ENCODE results near the gene MTHFSD. TPM values are rescaled to one million over a fixed set of nuclear protein-coding genes. Genes with fewer than 3 reads are reported as not detected.

The MTHFSD gene
- total and polyA plus RNA-seq, 2 donors (not counting 3 experiments of a cell fraction or from before 2014, with no cell fraction given): 16.7 to 21.1 TPM

- FAIRE-seq (no peak), DNase-seq (ENCODE audit: low read depth, low spot score) (no peak)
- Histone ChIP-seq H3K36me3 (ENCODE audit: control insufficient read depth in 2 of 2, extremely low read depth in 1 of 2, insufficient read depth in 2 of 2, low read length in 2 of 2) (peaks cover 0 to 6% of the 10 kb centered on the region in 2 experiments), H2AFZ (ENCODE audit: low read depth, low read length) (no peak overlapping the region), H3K9ac (replicated peaks; ENCODE audit: extremely low read depth, insufficient read depth, low read length) (no peak overlapping the region), H3K79me2 (ENCODE audit: control insufficient read depth, insufficient read depth, low read length) (no peaks in the 10 kb centered on the region), H3K9me1 (replicated peaks; ENCODE audit: control insufficient read depth, extremely low read depth, insufficient read depth, low read length) (no peaks in the 10 kb centered on the region), H4K20me1 (replicated peaks; ENCODE audit: control insufficient read depth, extremely low read depth, insufficient read depth, low read length) (no peaks in the 10 kb centered on the region), H3K4me1 (ENCODE audit: control insufficient read depth, extremely low read depth, insufficient read depth, low read length) (no peaks in the 10 kb centered on the region), H3K9me3 (replicated peaks; ENCODE audit: control insufficient read depth, insufficient read depth, low read length) (no peaks in the 10 kb centered on the region), H3K27ac (ENCODE audit: insufficient read depth, low read depth, low read length) (no peak overlapping the region), H3K4me3 (replicated peaks in 1 of 3; ENCODE audit: insufficient read depth in 1 of 3, low read depth in 1 of 3, low read length in 3 of 3) (no peak overlapping the region), H3K4me2 (ENCODE audit: insufficient read depth, low read length) (no peak overlapping the region), H3K27me3 (ENCODE audit: control insufficient read depth in 2 of 2, insufficient read depth in 2 of 2, low read length in 2 of 2) (no peaks in the 10 kb centered on the region)
- dilution Hi-C loops (cut with MboI; ENCODE audit: extremely low pct_ligation_motif_present, low sequenced_read_pairs) (no loop called here), intact Hi-C loops (cut with micrococcal nuclease) (no loop called here)
- ChIA-PET POLR2A (no interaction called here), CTCF (interaction anchor here (1.3 to 1.6 kb wide), 2 partner anchors 12 to 460 kb away, joined by 3 to 4 read pairs; no protein-coding TSS in a partner anchor)
- BruUV-seq (replicated peaks): no TSS peak
- no peak for TF ChIP-seq CTCF (IDR thresholded peaks at IDR 0.05; ENCODE audit: extremely low read depth in 1 of 2, insufficient read depth in 1 of 2, low read depth in 1 of 2, low read length in 2 of 2)
- no peak for TF ChIP-seq MYC (IDR thresholded peaks at IDR 0.05; ENCODE audit: low read depth, low read length)
- TF ChIP-seq EZH2 (IDR thresholded peaks at IDR 0.05; ENCODE audit: borderline replicate concordance, low read depth, low read length, severe bottlenecking): no peak
- TF ChIP-seq GATA2 (IDR thresholded peaks at IDR 0.05; ENCODE audit: insufficient read depth, insufficient read length, low read depth, low read length): no peak
- TF ChIP-seq MAX (IDR thresholded peaks at IDR 0.05; ENCODE audit: insufficient read depth, insufficient read length): no peak
- no peak for TF ChIP-seq POLR2AphosphoS5 (IDR thresholded peaks at IDR 0.05; ENCODE audit: insufficient read depth, low read depth, low read length)
- TF ChIP-seq JUN (IDR thresholded peaks at IDR 0.05; ENCODE audit: borderline replicate concordance, insufficient read depth, insufficient read length, low read depth): no peak
- no peak for TF ChIP-seq FOS (IDR thresholded peaks at IDR 0.05; ENCODE audit: borderline replicate concordance, insufficient read depth, low read length)
- no peak for TF ChIP-seq POLR2A (IDR thresholded peaks at IDR 0.05; ENCODE audit: low read depth, low read length)
Observed at GRCh38 chr16:86532526-86532815, 22.6 kb downstream of the MTHFSD start.
